Measurements from ENCODE around the gene ESR2.

Gene ESR2

GRCh38 chr14:64235652-64236640, 58.2 kb downstream of the ESR2 start:
- no peak for TF ChIP-seq CTCF (IDR thresholded peaks at IDR 0.05)
- Histone ChIP-seq H3K27ac (no peak overlapping the region), H3K36me3 (peaks cover 0 to 19% (median 0%) of the 10 kb centered on the region in 3 donors), H3K4me1 (peaks cover 0 to 29% (median 15%) of the 10 kb centered on the region in 4 donors), H3K27me3 (no peaks in the 10 kb centered on the region), H3K4me3 (no peak overlapping the region), H3K9me3 (no peaks in the 10 kb centered on the region)
- intact Hi-C loops (cut with DNase I; ENCODE audit: low total_unique reads), result no loop called here
- no peak for DNase-seq

GRCh38 chr14:64234877-64235651, 59.1 kb downstream of the ESR2 start:
- TF ChIP-seq CTCF (IDR thresholded peaks at IDR 0.05), result no peak
- H3K27ac ChIP-seq, result no peak overlapping the region
- peaks cover 0 to 29% (median 15%) of the 10 kb centered on the region in 4 donors for H3K4me1 ChIP-seq
- H3K27me3 ChIP-seq, result no peaks in the 10 kb centered on the region
- intact Hi-C loops (cut with DNase I; ENCODE audit: low total_unique reads), result no loop called here
- DNase-seq, result no peak
- no peaks in the 10 kb centered on the region for H3K9me3 ChIP-seq
- no peak overlapping the region for H3K4me3 ChIP-seq
- peaks cover 0 to 19% (median 0%) of the 10 kb centered on the region in 3 donors for H3K36me3 ChIP-seq

GRCh38 chr14:64233531-64234190, 60.5 kb downstream of the ESR2 start:
- Histone ChIP-seq H3K9me3 (no peaks in the 10 kb centered on the region), H3K4me1 (peaks cover 0 to 29% (median 15%) of the 10 kb centered on the region in 4 donors), H3K36me3 (peaks cover 9 to 27% (median 11%) of the 10 kb centered on the region in 3 donors), H3K27ac (no peak overlapping the region), H3K27me3 (no peaks in the 10 kb centered on the region), H3K4me3 (no peak overlapping the region)
- TF ChIP-seq CTCF (IDR thresholded peaks at IDR 0.05), result no peak
- no peak for DNase-seq
- intact Hi-C loops (cut with DNase I; ENCODE audit: low total_unique reads), result no loop called here

- peak overlapping the region in 1 of 2 donors; percentile 17 for H3K27ac ChIP-seq
- intact Hi-C loops (cut with DNase I; ENCODE audit: low total_unique reads), result no loop called here
These were observed 61.2 kb downstream of the ESR2 start for GRCh38 chr14:64232944-64233343.

More at GRCh38 chr14:64232944-64233343, 61.2 kb downstream of the ESR2 start:
- Histone ChIP-seq H3K27me3 (no peaks in the 10 kb centered on the region), H3K4me1 (peaks cover 0 to 29% (median 15%) of the 10 kb centered on the region in 4 donors), H3K9me3 (no peaks in the 10 kb centered on the region), H3K36me3 (peaks cover 14 to 34% (median 18%) of the 10 kb centered on the region in 3 donors), H3K4me3 (no peak overlapping the region)
- no peak for TF ChIP-seq CTCF (IDR thresholded peaks at IDR 0.05)
- DNase-seq, result no peak

All from tibial artery (tissue), 4 donors.